Upper lobe of left lung (tissue), 4 donors: ENCODE measurements around the gene OR6J1.

ENCODE experiments used
- CTCF ChIP-seq, 6 experiments: fragments of 450-650 bp in 4 of 6; fragments of 200-600 bp in 2 of 6; sonication (generic) in 2 of 6; IDR thresholded peaks; one replicate each; pipeline ENCODE4 v1.5.1; 2016 to 2019; ENCODE audit warnings: antibody characterized with exemption in 6 of 6
- POLR2AphosphoS5 ChIP-seq, 2 donors: sonication (generic); formaldehyde crosslinking; IDR thresholded peaks; one replicate each; pipeline ENCODE4 v1.5.1; 2017; ENCODE audit warnings: antibody characterized with exemption in 2 of 2

- TF ChIP-seq CTCF (IDR thresholded peaks at IDR 0.05) (no peak), POLR2AphosphoS5 (IDR thresholded peaks at IDR 0.05) (no peak)
Measured at GRCh38 chr14:22668863-22669262, 24.7 kb upstream of the OR6J1 start.
